Retinal pigment epithelial cell (primary cell): Measurements from ENCODE around the gene HADHB.

Experiments
- DNase-seq: peaks from one replicate; pipeline ENCODE4 v3.0.0-alpha.2; 2010; ENCODE audit warnings: low read depth
- H3K4me3 ChIP-seq: 2 replicates; pipeline ENCODE4 v1.5.1; 2011; ENCODE audit warnings: mild to moderate bottlenecking, low read length, control low read depth, moderate library complexity
- TF ChIP-seq, protein P1 (sequence below): conservative IDR thresholded peaks from 2 replicates; pipeline ENCODE4 v1.5.1; 2011; ENCODE audit warnings: low read depth, low read length, control low read depth, inconsistent platforms

The HADHB gene

DNA sequence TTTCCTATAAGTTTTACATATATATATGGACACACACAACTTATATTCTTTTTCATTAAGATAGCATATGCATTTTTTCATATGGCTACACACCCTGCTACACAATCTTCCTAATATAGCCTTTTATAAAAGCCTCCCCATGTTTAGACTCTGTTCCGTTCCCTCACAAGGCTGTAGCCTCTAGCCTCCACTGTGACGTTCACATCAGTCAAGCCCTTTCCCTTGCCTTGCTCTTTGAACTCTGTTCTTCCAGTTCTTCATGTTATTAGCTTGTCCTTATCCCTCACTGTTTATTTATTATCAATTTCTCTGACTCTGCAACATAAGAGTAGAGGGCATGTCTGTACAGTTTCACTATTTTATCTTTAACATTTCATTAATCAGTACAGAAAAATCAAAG is 38.9 kb downstream of the HADHB start:
- H3K4me3 ChIP-seq: no peak overlapping the region
- DNase-seq: no peak
- TF ChIP-seq, protein P1, sequence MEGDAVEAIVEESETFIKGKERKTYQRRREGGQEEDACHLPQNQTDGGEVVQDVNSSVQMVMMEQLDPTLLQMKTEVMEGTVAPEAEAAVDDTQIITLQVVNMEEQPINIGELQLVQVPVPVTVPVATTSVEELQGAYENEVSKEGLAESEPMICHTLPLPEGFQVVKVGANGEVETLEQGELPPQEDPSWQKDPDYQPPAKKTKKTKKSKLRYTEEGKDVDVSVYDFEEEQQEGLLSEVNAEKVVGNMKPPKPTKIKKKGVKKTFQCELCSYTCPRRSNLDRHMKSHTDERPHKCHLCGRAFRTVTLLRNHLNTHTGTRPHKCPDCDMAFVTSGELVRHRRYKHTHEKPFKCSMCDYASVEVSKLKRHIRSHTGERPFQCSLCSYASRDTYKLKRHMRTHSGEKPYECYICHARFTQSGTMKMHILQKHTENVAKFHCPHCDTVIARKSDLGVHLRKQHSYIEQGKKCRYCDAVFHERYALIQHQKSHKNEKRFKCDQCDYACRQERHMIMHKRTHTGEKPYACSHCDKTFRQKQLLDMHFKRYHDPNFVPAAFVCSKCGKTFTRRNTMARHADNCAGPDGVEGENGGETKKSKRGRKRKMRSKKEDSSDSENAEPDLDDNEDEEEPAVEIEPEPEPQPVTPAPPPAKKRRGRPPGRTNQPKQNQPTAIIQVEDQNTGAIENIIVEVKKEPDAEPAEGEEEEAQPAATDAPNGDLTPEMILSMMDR: no peak

DNA sequence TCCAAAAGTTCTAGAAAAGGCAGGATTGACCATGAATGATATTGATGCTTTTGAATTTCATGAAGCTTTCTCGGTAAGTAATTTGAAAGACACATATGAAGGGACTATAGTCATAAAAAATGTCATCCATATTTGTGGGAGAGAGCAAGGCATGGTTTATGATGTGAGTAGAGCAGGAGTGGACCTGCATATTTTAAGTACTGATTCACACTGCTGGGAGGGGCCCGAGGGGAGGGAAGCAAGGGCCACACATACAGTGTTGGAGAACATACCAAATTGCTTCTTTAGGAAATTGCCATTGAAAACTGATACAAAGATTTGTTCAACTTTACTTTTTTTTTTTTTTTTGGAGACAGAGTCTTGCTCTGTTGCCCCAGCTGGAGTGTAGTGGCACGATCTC is 39.4 kb downstream of the HADHB start:
- TF ChIP-seq, protein P1: no peak
- H3K4me3 ChIP-seq: no peak overlapping the region
- DNase-seq: no peak

DNA sequence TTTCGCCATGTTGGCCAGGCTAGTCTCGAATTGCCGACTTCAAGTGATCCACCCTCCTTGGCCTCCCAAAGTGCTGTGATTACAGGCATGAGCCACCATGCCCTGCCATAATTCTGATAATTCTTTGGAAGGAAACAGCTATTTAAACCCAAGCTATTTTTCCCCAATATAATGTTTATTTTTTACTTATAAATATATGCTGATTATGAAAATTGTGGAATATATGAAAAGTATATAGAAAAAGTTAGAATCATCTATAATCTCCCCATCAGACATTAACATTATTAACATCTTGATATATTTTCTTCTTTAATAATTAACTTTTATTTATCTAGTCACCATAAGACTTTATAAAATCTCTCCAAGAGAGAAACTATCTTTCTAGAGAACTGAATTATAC is 41.2 kb downstream of the HADHB start:
- DNase-seq: no peak
- no peak overlapping the region for H3K4me3 ChIP-seq
- TF ChIP-seq, protein P1: no peak

DNA sequence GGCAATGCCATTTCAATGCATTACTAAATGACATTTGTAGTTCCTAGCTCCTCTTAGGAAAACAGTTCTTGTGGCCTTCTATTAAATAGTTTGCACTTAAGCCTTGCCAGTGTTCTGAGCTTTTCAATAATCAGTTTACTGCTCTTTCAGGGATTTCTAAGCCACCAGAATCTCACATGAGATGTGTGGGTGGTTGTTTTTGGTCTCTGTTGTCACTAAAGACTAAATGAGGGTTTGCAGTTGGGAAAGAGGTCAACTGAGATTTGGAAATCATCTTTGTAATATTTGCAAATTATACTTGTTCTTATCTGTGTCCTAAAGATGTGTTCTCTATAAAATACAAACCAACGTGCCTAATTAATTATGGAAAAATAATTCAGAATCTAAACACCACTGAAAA is 45.3 kb downstream of the HADHB start:
- no peak for DNase-seq
- no peak overlapping the region for H3K4me3 ChIP-seq
- TF ChIP-seq, protein P1: no peak

DNA sequence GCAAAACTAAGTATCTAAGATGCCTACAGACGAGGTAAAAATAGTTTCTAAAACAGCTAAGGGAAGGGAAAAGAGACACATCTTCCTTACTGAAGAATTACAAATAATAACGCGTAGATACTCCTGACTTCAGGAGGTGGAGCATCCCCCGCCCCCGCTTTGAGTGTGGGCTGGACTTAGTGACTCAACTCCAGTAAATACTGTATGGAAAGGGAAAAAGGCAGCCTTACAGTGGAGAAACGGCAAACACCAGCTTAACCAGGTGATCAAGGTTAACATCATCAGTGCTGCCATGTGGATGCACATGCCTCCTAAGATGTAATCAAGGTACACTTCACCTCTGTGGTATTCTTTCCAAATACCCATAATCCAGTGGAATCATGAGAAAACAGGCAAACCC is 47.9 kb downstream of the HADHB start:
- TF ChIP-seq, protein P1: no peak
- DNase-seq: no peak
- no peak overlapping the region for H3K4me3 ChIP-seq

DNA sequence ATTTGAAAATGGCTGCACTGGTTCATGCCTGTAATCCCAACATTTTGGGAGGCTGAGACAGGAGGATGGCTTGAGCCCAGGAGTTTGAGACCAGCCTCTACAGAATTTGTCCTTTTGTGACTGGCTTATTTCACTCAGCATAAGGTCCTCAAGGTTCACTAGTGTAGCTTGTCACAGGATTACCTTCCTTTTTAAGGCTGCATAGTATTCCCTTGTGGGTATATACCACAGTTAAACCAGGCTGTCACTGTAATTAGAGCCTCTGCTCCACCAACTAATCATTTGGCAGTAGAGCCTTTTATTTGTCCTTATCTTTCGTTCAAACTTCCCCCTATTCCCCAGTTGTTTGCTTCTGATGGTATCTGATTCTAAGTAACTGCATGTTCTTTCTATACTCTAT is 50.8 kb downstream of the HADHB start:
- no peak for DNase-seq
- H3K4me3 ChIP-seq: no peak overlapping the region
- TF ChIP-seq, protein P1: no peak

DNA sequence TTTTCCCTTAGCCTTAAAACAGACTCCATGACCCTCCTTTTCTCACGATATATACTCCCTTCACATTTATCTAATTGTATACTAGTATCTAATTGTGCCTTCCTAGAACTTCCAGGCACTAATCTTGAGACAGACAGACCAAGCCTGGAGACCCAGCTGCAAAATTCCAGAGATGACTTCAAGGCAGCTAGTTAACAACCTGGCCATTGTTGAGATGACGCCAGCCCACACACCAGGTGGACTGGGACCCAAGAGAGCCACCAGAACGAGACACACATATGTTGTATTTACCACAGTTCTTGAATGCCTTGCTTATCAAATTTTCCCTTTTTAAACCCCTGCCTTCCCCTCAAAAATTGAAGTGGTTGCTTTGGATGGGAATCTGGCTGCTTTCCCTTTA is 52.3 kb downstream of the HADHB start:
- no peak for DNase-seq
- TF ChIP-seq, protein P1: no peak

More for the DNA sequence above, 52.3 kb downstream of the HADHB start:
- H3K4me3 ChIP-seq: no peak overlapping the region
